Activated CD8-positive, alpha-beta T cell treated with anti-CD3 and anti-CD28 coated beads for 36 hours (primary cell): ENCODE data around the gene GALNTL6. TPM values are rescaled to one million over a fixed set of nuclear protein-coding genes. Genes with fewer than 3 reads are reported as not detected.
"Not testable (repeated sequence)": the region's sequence is repeated elsewhere in the genome, so short reads cannot be mapped to it uniquely, and the experiment has no call there.

ENCODE experiments used
- ATAC-seq: fragments of 200-7000 bp; cut with Tn5 transposase; one replicate; pipeline ENCODE4 v1.10.0; 2021; ENCODE audit warnings: mild to moderate bottlenecking, moderate library complexity
- CTCF ChIA-PET: fragments of 350-600 bp; sonication (Branson Sonifier 250); formaldehyde crosslinking; loops from one replicate; lab custom pipeline; 2021; ENCODE audit warnings: antibody characterized with exemption; lab: Charles Lee
- POLR2A ChIA-PET: fragments of 350-600 bp; sonication (Branson Sonifier 250); formaldehyde crosslinking; loops from one replicate; lab custom pipeline; 2021; ENCODE audit warnings: antibody characterized with exemption; lab: Charles Lee
- DNase-seq: peaks from one replicate; pipeline ENCODE4 v3.0.0-alpha.2; 2020
- H3K27ac Mint-ChIP-seq: one replicate; pipeline ENCODE4 v1.8.0; 2021; ENCODE audit warnings: mild to moderate bottlenecking, mixed read lengths
- H3K27me3 Mint-ChIP-seq: one replicate; pipeline ENCODE4 v1.8.0; 2021; ENCODE audit warnings: mixed read lengths
- H3K36me3 Mint-ChIP-seq: one replicate; pipeline ENCODE4 v1.8.0; 2021; ENCODE audit warnings: low read depth, mixed read lengths
- H3K4me1 Mint-ChIP-seq: one replicate; pipeline ENCODE4 v1.8.0; 2021; ENCODE audit warnings: low read depth, mixed read lengths
- H3K4me3 Mint-ChIP-seq: one replicate; pipeline ENCODE4 v1.8.0; 2021; ENCODE audit warnings: mild to moderate bottlenecking, moderate library complexity, mixed read lengths
- H3K9me3 Mint-ChIP-seq: one replicate; pipeline ENCODE4 v1.8.0; 2021; ENCODE audit warnings: mixed read lengths
- intact Hi-C: fragments of 100-400 bp; cut with micrococcal nuclease; formaldehyde crosslinking; loops from one replicate; pipeline ENCODE4 v1.10.0; 2022
- total RNA-seq, 2 experiments: library from RNA; stranded (reverse); gene quantifications; one replicate each; pipeline ENCODE4 v1.2.3, GENCODE V29; 2021
- TF ChIP-seq, protein P1 (sequence below): fragments of 200-600 bp; IDR thresholded peaks from one replicate; pipeline ENCODE4 v1.8.0; 2022; ENCODE audit warnings: antibody characterized with exemption, mild to moderate bottlenecking

Gene GALNTL6
- total RNA-seq, 2 experiments from 2014 or later, result not detected

DNA sequence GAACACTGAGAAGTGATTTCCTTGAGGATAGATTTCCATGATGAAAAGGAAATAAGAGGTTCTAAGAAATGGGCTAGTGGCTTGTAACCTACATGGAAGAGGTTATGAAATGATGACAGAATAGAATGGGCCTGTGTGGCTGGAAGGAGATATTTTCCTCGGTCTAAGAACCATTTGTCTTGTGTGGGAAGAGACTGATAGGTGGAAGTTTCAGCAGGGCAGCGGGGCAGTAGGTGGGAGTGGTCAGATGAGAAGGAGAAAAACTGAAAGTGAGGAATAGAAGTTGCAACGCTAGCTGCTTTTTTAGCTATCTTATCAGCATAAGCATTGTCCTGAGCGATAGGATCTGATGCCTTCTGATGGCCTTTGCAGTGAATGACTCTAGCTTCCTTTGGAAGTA, 1144.0 kb downstream of the GALNTL6 start:
- H3K4me3 Mint-ChIP-seq, result no peak overlapping the region
- no peaks in the 10 kb centered on the region for H3K36me3 Mint-ChIP-seq
- TF ChIP-seq, protein P1, sequence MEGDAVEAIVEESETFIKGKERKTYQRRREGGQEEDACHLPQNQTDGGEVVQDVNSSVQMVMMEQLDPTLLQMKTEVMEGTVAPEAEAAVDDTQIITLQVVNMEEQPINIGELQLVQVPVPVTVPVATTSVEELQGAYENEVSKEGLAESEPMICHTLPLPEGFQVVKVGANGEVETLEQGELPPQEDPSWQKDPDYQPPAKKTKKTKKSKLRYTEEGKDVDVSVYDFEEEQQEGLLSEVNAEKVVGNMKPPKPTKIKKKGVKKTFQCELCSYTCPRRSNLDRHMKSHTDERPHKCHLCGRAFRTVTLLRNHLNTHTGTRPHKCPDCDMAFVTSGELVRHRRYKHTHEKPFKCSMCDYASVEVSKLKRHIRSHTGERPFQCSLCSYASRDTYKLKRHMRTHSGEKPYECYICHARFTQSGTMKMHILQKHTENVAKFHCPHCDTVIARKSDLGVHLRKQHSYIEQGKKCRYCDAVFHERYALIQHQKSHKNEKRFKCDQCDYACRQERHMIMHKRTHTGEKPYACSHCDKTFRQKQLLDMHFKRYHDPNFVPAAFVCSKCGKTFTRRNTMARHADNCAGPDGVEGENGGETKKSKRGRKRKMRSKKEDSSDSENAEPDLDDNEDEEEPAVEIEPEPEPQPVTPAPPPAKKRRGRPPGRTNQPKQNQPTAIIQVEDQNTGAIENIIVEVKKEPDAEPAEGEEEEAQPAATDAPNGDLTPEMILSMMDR, result no peak
- CTCF ChIA-PET, result no interaction called here
- H3K9me3 Mint-ChIP-seq, result no peaks in the 10 kb centered on the region
- intact Hi-C loops, result no loop called here
- H3K27me3 Mint-ChIP-seq, result peaks cover 1% of the 10 kb centered on the region
- POLR2A ChIA-PET, result no interaction called here
- H3K4me1 Mint-ChIP-seq, result no peaks in the 10 kb centered on the region
- ATAC-seq, result no peak
- no peak overlapping the region for H3K27ac Mint-ChIP-seq
- no peak for DNase-seq

DNA sequence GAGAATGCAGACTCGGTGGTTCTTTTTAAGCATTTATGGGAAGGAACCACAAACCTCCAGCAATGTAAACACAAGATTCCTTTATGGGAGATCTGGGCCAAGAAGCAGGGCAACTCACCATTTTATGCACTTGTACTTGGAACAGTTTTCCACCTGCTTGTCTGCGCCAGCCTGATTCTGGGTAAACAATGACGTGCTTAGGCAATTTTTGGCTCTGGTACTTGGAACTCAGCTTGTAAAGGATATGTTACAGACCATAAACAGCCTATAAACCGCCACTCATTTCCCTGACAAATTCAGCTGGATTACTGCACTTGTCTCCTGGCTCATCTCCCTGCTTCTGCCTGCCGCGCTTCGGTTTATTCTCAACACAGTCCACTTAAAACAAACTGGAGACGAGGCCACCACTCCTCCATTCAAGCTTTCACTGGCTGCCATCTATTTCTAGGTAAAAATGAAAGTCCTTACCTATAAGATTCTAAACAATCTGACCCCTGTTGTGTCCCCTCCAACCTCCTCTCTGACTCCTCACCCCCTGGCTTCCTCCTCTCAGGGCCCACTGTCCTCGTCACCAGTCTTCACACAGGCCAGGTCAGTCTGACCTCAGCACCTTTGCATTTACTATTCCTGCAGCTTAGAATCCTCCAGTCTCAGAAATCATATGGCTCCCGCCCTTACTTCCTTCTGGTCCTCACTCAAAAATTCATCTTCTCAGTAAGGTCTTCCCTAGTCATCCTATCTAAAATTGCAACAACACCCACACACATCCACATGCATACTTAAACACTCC, 1149.6 kb downstream of the GALNTL6 start:
- Mint-ChIP-seq H3K27me3 (peaks cover 4% of the 10 kb centered on the region), H3K9me3 (no peaks in the 10 kb centered on the region), H3K4me1 (no peaks in the 10 kb centered on the region), H3K36me3 (no peaks in the 10 kb centered on the region), H3K27ac (no peak overlapping the region), H3K4me3 (no peak overlapping the region)
- DNase-seq, result no peak
- TF ChIP-seq, protein P1, result no peak
- no peak for ATAC-seq
- ChIA-PET CTCF (interaction anchor here (0.9 kb wide), 1 partner anchor 51 kb away, joined by 3 read pairs; no protein-coding TSS in a partner anchor), POLR2A (no interaction called here)
- intact Hi-C loops, result no loop called here

DNA sequence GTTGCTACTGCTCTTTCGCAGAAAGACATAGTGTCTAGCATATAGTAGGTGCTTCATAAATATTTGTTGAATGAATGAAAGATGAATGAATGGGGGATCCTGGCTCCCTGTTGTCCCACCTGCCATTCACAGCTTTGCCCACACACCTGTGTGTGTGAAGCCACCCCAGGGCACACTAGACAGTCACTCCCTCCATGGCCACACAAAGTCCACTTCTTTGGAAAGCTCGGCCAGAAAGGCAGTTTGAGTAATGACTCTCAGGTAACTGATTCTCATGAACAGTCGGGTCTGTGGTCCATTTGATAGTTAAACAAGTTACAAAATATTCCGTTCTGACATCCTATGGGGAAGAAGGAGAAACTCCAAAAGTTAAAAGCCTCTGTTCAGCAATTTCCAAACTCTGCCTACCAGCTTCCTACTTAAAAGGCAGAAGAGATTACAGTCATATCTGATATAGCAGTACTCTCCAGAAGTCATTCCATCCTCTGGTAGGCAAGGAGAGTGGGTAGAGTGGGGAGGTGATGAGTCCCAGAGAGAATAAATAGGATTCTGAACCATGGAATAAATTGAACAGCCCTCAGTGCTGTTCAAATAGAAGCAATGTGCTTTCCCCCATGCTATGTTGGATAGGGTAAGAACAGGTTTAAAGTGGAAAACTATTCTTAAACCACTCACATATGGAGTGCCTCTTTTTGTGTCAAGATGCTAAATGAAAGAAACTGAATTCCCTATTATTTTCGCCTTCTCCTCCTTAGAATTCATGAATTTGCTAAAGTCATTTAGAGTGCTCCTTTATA, 1150.5 kb downstream of the GALNTL6 start:
- H3K4me3 Mint-ChIP-seq, result no peak overlapping the region
- ATAC-seq, result no peak

DNA sequence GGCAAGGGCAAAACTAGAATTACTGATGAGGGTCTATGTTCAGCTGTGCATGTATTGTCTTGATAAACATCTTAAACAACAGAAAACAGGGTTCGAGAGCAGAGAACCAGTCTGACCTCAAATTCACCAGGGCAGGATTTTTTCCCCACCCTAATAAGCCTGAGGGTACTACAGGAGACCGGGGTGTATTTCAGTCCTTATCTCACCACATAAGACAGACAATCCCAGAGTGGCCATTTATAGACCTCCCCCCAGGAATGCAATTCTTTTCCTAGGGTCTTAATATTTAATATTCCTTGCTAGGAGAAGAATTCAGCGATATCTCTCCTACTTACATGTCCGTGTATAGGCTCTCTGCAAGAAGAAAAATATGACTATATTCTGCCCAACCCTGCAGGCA, 1157.0 kb downstream of the GALNTL6 start:
- Mint-ChIP-seq H3K9me3 (peaks cover 11% of the 10 kb centered on the region), H3K27me3 (peaks cover 10% of the 10 kb centered on the region)
- intact Hi-C loops, ATAC-seq, H3K4me3 Mint-ChIP-seq, H3K36me3 Mint-ChIP-seq, DNase-seq, POLR2A ChIA-PET, H3K4me1 Mint-ChIP-seq, H3K27ac Mint-ChIP-seq: not testable (repeated sequence)
- CTCF ChIA-PET, result interaction anchor here (1.6 kb wide), 1 partner anchor 43 kb away, joined by 4 read pairs; no protein-coding TSS in a partner anchor

More for the DNA sequence above, 1150.5 kb downstream of the GALNTL6 start:
- Mint-ChIP-seq H3K36me3 (no peaks in the 10 kb centered on the region), H3K9me3 (no peaks in the 10 kb centered on the region), H3K27ac (no peak overlapping the region), H3K27me3 (peaks cover 4% of the 10 kb centered on the region), H3K4me1 (no peaks in the 10 kb centered on the region)
- ChIA-PET POLR2A (no interaction called here), CTCF (no interaction called here)
- no peak for DNase-seq
- intact Hi-C loops, result no loop called here
- TF ChIP-seq, protein P1, result no peak

DNA sequence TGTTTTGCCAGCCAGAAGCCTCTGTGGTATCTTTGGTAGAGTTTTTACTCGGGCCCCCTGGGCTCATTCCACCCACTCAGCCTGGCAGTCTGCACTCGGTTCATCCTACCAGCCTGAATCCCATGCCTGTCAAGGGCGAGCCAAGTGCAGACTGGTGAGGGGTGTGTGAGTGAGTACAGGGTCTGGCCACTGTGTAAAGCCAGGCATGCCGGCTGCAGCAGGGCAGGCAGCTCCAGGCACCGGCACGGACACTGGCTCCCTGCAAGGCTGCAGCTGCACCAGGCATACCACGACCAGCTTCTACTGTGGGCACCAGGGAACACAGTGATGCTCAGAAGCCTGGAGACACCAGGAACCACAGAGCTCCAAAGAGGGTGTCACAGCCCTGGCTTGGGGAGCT, 1161.4 kb downstream of the GALNTL6 start:
- Mint-ChIP-seq H3K36me3 (no peaks in the 10 kb centered on the region), H3K27me3 (peaks cover 10% of the 10 kb centered on the region), H3K9me3 (peaks cover 8% of the 10 kb centered on the region), H3K4me1 (no peaks in the 10 kb centered on the region), H3K4me3 (no peak overlapping the region), H3K27ac (no peak overlapping the region)
- ChIA-PET POLR2A (no interaction called here), CTCF (no interaction called here)
- TF ChIP-seq, protein P1, result no peak
- ATAC-seq, result no peak
- intact Hi-C loops, result no loop called here
- DNase-seq, result no peak
